8988T (cell line): ENCODE data around the gene RBM5.

ENCODE experiments used
- DNase-seq: peaks from one replicate; pipeline ENCODE4 v3.0.0; 2011

Gene RBM5

GRCh38 chr3:50122071-50122470 is 33.4 kb downstream of the RBM5 start:
- no peak for DNase-seq

- no peak for DNase-seq
Observed at GRCh38 chr3:50122661-50123391, 34.1 kb downstream of the RBM5 start.

- peak; percentile 62 for DNase-seq
Observed at GRCh38 chr3:50123394-50124051, 34.8 kb downstream of the RBM5 start.

GRCh38 chr3:50124052-50124799 is 35.5 kb downstream of the RBM5 start:
- DNase-seq = no peak

- DNase-seq = no peak
Observed at GRCh38 chr3:50124800-50125178, 36.1 kb downstream of the RBM5 start.

- DNase-seq = peak; percentile 60
Observed at GRCh38 chr3:50125541-50126286, 37.0 kb downstream of the RBM5 start.

- DNase-seq = peak; percentile 71
Observed at GRCh38 chr3:50126287-50127211, 37.8 kb downstream of the RBM5 start.

- DNase-seq = peak; percentile 23
Observed at GRCh38 chr3:50127251-50127691, 38.6 kb downstream of the RBM5 start.

GRCh38 chr3:50128001-50128400 is 39.3 kb downstream of the RBM5 start:
- DNase-seq = peak; percentile 18

- DNase-seq = peak; percentile 15
Observed at GRCh38 chr3:50130436-50130835, 41.7 kb downstream of the RBM5 start.

- DNase-seq = no peak
Observed at GRCh38 chr3:50132421-50133282, 43.9 kb downstream of the RBM5 start.

GRCh38 chr3:50133283-50133615 is 44.5 kb downstream of the RBM5 start:
- no peak for DNase-seq

- no peak for DNase-seq
Observed at GRCh38 chr3:50134367-50134766, 45.6 kb downstream of the RBM5 start.

- no peak for DNase-seq
Observed at GRCh38 chr3:50135964-50136363, 47.2 kb downstream of the RBM5 start.

- DNase-seq = no peak
Observed at GRCh38 chr3:50136714-50137405, 48.1 kb downstream of the RBM5 start.

GRCh38 chr3:50137531-50137930 is 48.8 kb downstream of the RBM5 start:
- no peak for DNase-seq

GRCh38 chr3:50138266-50139200 is 49.8 kb downstream of the RBM5 start:
- DNase-seq = no peak

GRCh38 chr3:50139308-50139707 is 50.6 kb downstream of the RBM5 start:
- no peak for DNase-seq

GRCh38 chr3:50139718-50140423 is 51.2 kb downstream of the RBM5 start:
- no peak for DNase-seq
